ENCODE measurements around the gene TKFC.

DNA sequence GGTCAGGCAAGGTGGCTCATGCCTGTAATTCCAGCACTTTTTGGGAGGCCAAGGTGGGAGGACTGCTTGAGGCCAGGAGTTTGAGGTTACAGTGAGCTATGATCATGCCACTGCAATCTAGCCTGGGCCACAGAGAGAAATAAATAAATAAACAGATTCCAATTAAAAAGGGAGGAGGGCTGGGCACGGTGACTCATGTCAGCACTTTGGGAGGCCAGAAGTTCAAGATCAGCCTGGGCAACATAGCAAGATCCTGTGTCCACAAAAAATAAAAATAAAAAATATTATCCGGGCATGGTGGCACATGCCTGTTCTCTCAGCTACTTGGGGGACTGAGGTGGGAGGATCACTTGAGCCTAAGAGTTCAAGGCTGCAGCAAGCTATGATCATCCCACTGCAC is 21.2 kb downstream of the TKFC start:
- TF ChIP-seq CTCF (conservative IDR thresholded peaks at IDR 0.05; ENCODE audit: low read depth, low read length) (no peak), EZH2 (IDR thresholded peaks at IDR 0.05; ENCODE audit: borderline replicate concordance, low read depth, low read length, poor library complexity, severe bottlenecking) (no peak)

Data from A673 (cell line).